Measurements from ENCODE around the gene VASH2. TPM values are rescaled to one million over a fixed set of nuclear protein-coding genes. Genes with fewer than 3 reads are reported as not detected.

VASH2 gene
- total and polyA plus RNA-seq, 2 donors (not counting 1 experiment from before 2014, with no cell fraction given): 0.17 to 0.22 TPM

DNA sequence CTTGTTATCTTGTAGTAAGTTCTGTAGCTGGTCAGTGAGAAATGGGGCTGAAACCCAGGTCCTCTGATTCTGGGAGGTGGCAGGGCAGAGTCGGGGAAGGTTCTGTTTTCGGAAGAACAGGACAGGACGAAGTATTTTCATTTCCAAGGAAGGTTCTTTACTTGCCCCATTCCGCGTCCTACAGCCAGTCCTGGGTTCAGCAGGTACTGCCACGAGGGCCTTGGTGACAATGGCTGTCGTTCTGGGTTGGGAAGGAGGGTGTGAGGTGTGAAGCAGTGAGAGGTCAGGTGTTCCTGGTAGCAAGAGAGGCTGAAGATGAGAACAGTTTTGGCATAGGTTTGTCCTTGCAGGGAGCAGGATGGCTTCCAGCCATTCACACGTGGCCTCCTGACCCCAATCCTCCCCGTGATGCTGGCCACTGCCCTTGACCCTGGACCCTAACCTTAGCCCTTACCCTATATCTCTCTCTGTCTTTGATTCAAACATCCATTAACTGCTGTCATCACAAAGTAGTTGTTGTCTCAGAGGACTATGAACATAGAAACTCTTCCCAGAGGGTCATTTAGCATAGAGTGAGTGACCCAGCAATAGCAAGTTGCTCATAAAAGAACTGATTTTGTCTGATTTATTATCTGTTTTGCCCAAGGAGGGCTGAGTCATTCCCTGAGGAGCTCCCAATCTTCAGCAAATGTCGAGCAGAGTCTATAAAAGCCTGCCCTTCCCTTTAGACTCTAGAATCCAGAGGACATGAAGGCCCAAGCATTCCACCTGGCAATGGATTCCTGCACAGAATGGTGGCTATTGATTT lies 25.0 kb downstream of the VASH2 start:
- H4K20me1 ChIP-seq (ENCODE audit: control insufficient read depth, extremely low read depth, insufficient read depth, low read length): no peaks in the 10 kb centered on the region
- H3K9ac ChIP-seq (ENCODE audit: insufficient read depth, low read length): no peak overlapping the region
- H3K36me3 ChIP-seq (ENCODE audit: control insufficient read depth, insufficient read depth, low read length): no peaks in the 10 kb centered on the region
- H3K4me3 ChIP-seq (replicated peaks in 1 of 4; ENCODE audit: control extremely low read depth in 1 of 4, insufficient read depth in 1 of 4, low read depth in 3 of 4, low read length in 4 of 4): no peak overlapping the region
- H3K4me1 ChIP-seq (ENCODE audit: control insufficient read depth, extremely low read depth, insufficient read depth, low read length): no peaks in the 10 kb centered on the region
- TF ChIP-seq EZH2 (IDR thresholded peaks at IDR 0.05; ENCODE audit: low read length, missing control alignments): no peak
- TF ChIP-seq, protein P1, sequence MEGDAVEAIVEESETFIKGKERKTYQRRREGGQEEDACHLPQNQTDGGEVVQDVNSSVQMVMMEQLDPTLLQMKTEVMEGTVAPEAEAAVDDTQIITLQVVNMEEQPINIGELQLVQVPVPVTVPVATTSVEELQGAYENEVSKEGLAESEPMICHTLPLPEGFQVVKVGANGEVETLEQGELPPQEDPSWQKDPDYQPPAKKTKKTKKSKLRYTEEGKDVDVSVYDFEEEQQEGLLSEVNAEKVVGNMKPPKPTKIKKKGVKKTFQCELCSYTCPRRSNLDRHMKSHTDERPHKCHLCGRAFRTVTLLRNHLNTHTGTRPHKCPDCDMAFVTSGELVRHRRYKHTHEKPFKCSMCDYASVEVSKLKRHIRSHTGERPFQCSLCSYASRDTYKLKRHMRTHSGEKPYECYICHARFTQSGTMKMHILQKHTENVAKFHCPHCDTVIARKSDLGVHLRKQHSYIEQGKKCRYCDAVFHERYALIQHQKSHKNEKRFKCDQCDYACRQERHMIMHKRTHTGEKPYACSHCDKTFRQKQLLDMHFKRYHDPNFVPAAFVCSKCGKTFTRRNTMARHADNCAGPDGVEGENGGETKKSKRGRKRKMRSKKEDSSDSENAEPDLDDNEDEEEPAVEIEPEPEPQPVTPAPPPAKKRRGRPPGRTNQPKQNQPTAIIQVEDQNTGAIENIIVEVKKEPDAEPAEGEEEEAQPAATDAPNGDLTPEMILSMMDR (conservative IDR thresholded peaks at IDR 0.05 in 1 of 2, IDR thresholded peaks at IDR 0.05 in 1 of 2; ENCODE audit: low read depth in 1 of 2, low read length in 2 of 2): no peak
- peak in 1 of 2 donors; percentile 52 for DNase-seq (ENCODE audit: low read depth in 2 of 2)
- H3K79me2 ChIP-seq (ENCODE audit: control insufficient read depth, insufficient read depth, low read length): no peaks in the 10 kb centered on the region
- no peak overlapping the region for H2AFZ ChIP-seq (ENCODE audit: low read length)
- H3K4me2 ChIP-seq (ENCODE audit: extremely low read depth, insufficient read depth, low read length): no peak overlapping the region
- H3K9me3 ChIP-seq (ENCODE audit: control insufficient read depth, insufficient read depth, low read depth, low read length): no peaks in the 10 kb centered on the region
- no peak overlapping the region for H3K27ac ChIP-seq (ENCODE audit: insufficient read depth, low read length)
- H3K27me3 ChIP-seq (ENCODE audit: control insufficient read depth, insufficient read depth, low read length): peaks cover 3% of the 10 kb centered on the region

DNA sequence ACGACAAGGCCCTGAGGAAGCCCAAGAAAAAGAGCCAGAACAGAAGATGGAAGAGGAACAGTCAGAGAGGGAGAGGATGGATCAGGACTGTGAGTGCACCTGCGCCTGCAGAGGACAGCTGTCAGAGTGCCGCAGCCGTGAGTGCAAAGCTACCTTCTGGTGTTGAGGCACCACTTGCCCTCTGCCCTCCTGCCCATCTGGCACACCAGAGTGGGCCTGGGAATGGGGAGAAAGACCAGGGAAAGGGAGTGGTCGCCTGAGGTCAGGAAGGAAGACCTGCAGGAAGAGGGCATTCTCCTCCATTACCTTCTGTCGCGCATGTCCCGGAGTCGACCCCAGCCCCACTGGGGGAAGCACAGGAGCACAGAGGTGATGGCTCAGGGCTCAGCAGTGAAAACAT lies 26.2 kb downstream of the VASH2 start:
- no peaks in the 10 kb centered on the region for H3K4me1 ChIP-seq (ENCODE audit: control insufficient read depth, extremely low read depth, insufficient read depth, low read length)
- H3K79me2 ChIP-seq (ENCODE audit: control insufficient read depth, insufficient read depth, low read length): no peaks in the 10 kb centered on the region

More for the DNA sequence above, 26.2 kb downstream of the VASH2 start:
- Histone ChIP-seq H4K20me1 (ENCODE audit: control insufficient read depth, extremely low read depth, insufficient read depth, low read length) (no peaks in the 10 kb centered on the region), H3K9ac (ENCODE audit: insufficient read depth, low read length) (no peak overlapping the region), H2AFZ (ENCODE audit: low read length) (no peak overlapping the region), H3K9me3 (ENCODE audit: control insufficient read depth, insufficient read depth, low read depth, low read length) (no peaks in the 10 kb centered on the region), H3K4me3 (replicated peaks in 1 of 4; ENCODE audit: control extremely low read depth in 1 of 4, insufficient read depth in 1 of 4, low read depth in 3 of 4, low read length in 4 of 4) (no peak overlapping the region), H3K27me3 (ENCODE audit: control insufficient read depth, insufficient read depth, low read length) (peaks cover 3% of the 10 kb centered on the region), H3K27ac (ENCODE audit: insufficient read depth, low read length) (no peak overlapping the region), H3K4me2 (ENCODE audit: extremely low read depth, insufficient read depth, low read length) (no peak overlapping the region), H3K36me3 (ENCODE audit: control insufficient read depth, insufficient read depth, low read length) (no peaks in the 10 kb centered on the region)
- TF ChIP-seq, protein P1 (conservative IDR thresholded peaks at IDR 0.05 in 1 of 2, IDR thresholded peaks at IDR 0.05 in 1 of 2; ENCODE audit: low read depth in 1 of 2, low read length in 2 of 2): no peak
- TF ChIP-seq EZH2 (IDR thresholded peaks at IDR 0.05; ENCODE audit: low read length, missing control alignments): no peak
- no peak for DNase-seq (ENCODE audit: low read depth in 2 of 2)

Data from fibroblast of lung (primary cell).